GM12873 (cell line): ENCODE results near the gene SPOCK2.

ENCODE experiments used
- CTCF ChIP-seq: IDR thresholded peaks from 2 replicates; pipeline ENCODE4 v1.5.1; 2012; ENCODE audit warnings: low read depth, mild to moderate bottlenecking, moderate library complexity, low read length, control low read depth; ENCODE audit not compliant: insufficient read depth; ENCODE audit errors: missing control alignments

SPOCK2 gene

GRCh38 chr10:72097448-72098300 is 9.3 kb upstream of the SPOCK2 start:
- TF ChIP-seq CTCF, result no peak

DNA sequence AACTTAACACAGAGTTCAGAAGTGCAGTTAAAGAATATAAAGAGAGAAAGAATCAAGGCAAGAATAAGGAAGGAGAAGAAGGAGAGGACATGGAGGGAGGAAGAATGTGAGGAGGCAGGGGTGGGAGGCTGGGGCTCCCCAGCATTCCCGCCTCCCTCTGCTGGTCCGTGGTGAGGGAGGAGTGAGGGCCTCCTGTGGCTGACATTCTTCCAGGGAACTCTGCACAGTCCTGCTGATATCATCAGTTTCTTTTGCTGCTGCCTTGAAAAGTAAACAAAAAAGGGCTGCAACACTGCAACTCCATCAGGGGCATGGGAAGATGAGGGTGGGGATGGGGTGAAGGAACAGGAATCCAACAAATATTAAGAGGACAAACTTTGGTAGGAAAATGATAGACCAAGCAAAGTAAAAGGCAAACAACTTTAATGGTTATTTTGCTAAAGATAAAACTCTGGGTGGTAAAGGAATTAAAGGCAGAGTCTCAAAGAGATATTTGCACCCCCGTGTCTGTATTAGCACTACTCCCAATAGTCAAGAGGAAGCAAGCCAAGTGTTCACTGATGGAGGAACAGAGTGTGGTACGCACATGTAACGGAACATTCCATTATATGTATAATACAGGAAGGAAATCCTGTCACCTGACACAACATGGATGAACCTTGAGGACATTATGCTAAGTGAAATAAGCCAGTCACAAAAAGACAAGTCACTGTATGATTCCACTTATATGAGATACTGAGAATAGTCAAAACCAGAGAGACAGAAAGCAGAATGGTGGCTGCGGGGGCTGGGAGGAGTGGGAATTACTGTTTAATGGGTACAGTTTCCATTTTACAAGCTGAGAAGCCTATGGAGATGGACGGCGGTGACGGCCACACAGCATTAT is 8.0 kb upstream of the SPOCK2 start:
- TF ChIP-seq CTCF, result no peak

DNA sequence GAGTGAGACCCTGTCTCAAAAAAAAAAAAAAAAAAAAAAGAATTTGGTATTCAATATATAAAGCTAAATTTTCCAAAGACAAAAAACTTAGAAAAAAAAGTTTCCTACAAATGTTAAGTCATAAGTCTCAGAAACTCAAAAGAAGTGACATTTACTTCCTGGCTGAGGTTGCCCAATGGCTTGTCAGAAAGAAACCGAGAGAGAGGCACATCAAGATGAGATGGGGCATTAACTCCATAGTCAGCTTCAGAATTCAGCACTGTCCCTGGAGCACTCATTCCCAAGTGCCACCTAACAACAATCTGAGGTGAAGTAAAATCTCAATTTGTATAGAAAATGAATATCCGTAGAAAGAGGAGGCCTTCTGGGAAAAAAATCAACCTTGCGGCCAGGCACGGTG is 6.8 kb upstream of the SPOCK2 start:
- TF ChIP-seq CTCF, result no peak

DNA sequence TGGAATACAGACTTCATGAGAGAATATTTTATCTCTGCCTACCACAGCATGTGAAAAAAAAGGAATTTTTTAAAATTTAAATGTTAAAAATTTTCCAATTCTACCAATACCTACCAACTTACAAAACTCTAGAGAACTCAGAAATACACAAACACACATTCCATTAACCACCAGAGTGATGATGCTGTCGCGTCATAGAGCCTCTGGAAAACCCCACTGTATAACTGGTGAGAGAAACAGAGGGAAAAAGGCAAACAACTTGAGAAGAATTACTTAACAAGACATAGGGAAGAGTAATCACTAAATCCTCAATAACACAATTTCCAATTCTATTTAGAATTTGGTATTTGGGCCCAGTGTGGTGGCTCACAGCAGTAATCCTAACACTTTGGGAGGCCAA is 6.2 kb upstream of the SPOCK2 start:
- TF ChIP-seq CTCF, result no peak

- no peak for TF ChIP-seq CTCF
Observed at GRCh38 chr10:72093450-72093849, 5.1 kb upstream of the SPOCK2 start.

DNA sequence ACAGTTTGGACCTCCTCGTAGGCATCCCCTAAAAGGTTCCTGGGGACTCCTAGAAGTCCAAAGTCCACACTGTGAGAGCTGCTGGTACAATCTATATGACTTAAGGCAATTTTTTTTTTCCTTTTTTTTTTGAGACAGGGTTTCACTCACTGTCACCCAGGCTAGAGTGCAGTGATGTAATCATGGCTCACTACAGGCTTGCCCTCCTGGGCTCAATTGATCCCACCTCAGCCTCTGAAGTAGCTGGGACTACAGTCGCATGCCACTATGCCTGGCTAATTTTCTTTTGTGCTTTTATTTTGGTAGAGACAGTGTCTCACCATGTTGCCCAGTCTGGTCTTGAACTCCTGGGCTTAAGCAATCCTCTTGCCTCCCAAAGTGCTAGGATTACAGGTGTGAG is 4.6 kb upstream of the SPOCK2 start:
- TF ChIP-seq CTCF, result no peak

DNA sequence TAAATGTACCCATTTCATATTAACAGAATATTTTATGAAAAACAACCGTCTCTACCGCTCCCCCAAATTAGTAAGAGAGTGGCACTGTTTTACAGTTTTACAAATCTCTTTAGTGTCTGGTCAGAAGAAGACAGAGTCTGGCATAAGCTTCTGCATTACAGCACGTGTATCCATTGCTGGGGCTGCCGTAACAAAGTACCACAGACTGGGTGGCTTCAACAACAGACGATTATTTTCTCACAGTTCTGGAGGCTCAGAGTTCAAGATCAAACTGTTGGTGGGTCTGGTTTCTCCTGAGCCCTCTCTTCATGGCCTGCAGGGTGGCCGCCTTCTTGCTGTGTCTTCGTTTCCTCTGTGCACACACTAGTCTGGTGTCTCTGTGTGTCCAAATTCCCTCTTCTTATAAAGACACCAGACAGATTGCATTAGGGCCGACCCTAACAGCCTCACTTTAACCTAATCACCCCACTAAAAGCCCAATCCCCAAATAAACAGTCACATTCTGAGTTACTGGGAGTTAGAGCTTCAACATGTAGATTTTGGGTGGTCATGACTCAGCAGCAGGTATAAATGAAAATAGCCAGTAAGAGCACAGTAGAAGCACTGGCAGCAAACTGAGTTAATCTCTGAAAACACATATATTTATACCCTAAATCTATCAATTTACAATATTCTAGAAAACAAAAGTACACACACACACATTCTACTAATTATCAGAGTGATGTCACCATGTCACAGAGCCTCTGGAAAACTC is 4.0 kb upstream of the SPOCK2 start:
- no peak for TF ChIP-seq CTCF
